HL-60 (cell line): ENCODE results near the gene FGF14.

Experiments used
- DNase-seq, 2 experiments: peaks; one replicate each; pipeline ENCODE4 v3.0.0-alpha.2; 2010 to 2020; ENCODE audit warnings: low read depth in 1 of 2, low spot score in 1 of 2
- H3K27ac ChIP-seq: fragments of 250-450 bp; sonication (Bioruptor Pico); replicated peaks from 2 replicates; pipeline ENCODE4 v1.5.1; 2020; ENCODE audit warnings: mild to moderate bottlenecking, moderate library complexity
- H3K27me3 ChIP-seq: fragments of 250-450 bp; sonication (Bioruptor Pico); 2 replicates; pipeline ENCODE4 v1.5.1; 2021; ENCODE audit warnings: mild to moderate bottlenecking, moderate library complexity; ENCODE audit not compliant: insufficient read depth, poor library complexity, severe bottlenecking
- H3K4me3 ChIP-seq: replicated peaks from 2 replicates; pipeline ENCODE4 v1.5.1; 2011; ENCODE audit warnings: mild to moderate bottlenecking, control low read depth, low read length; ENCODE audit not compliant: insufficient read depth
- CTCF ChIP-seq: IDR thresholded peaks from one replicate; pipeline ENCODE4 v1.5.1; 2011; ENCODE audit warnings: low read length, control low read depth, inconsistent platforms; ENCODE audit not compliant: insufficient read depth
- GABPA ChIP-seq: IDR thresholded peaks from 2 replicates; pipeline ENCODE4 v1.6.1; 2012; ENCODE audit warnings: low read depth
- POLR2AphosphoS5 ChIP-seq: IDR thresholded peaks from 2 replicates; pipeline ENCODE4 v1.6.1; 2012; ENCODE audit warnings: low read depth
- REST ChIP-seq: IDR thresholded peaks from 2 replicates; pipeline ENCODE4 v1.6.1; 2012; ENCODE audit warnings: low read depth; ENCODE audit not compliant: insufficient replicate concordance
- SPI1 ChIP-seq: IDR thresholded peaks from 2 replicates; pipeline ENCODE4 v1.6.1; 2012; ENCODE audit warnings: low read depth, mild to moderate bottlenecking, borderline replicate concordance

The FGF14 gene

GRCh38 chr13:102261316-102261715, 140.5 kb downstream of the FGF14 start:
- H3K27ac ChIP-seq, result no peak overlapping the region
- TF ChIP-seq GABPA (no peak), SPI1 (no peak), REST (no peak), CTCF (no peak), POLR2AphosphoS5 (no peak)
- DNase-seq, result no peak
- peaks cover 1% of the 10 kb centered on the region for H3K27me3 ChIP-seq
- no peak overlapping the region for H3K4me3 ChIP-seq

GRCh38 chr13:102260256-102260655, 141.6 kb downstream of the FGF14 start:
- no peak overlapping the region for H3K27ac ChIP-seq
- TF ChIP-seq CTCF, result no peak
- TF ChIP-seq SPI1, result no peak
- TF ChIP-seq GABPA, result no peak
- TF ChIP-seq POLR2AphosphoS5, result no peak
- no peak for TF ChIP-seq REST
- no peak overlapping the region for H3K4me3 ChIP-seq
- H3K27me3 ChIP-seq, result no peaks in the 10 kb centered on the region
- no peak for DNase-seq

- Histone ChIP-seq H3K27me3 (no peaks in the 10 kb centered on the region), H3K4me3 (no peak overlapping the region), H3K27ac (no peak overlapping the region)
- no peak for DNase-seq
- TF ChIP-seq CTCF (no peak), REST (no peak), SPI1 (no peak), POLR2AphosphoS5 (no peak), GABPA (no peak)
Observed at GRCh38 chr13:102255409-102255808, 146.4 kb downstream of the FGF14 start.
